Kidney (tissue), 14 donors: Measurements from ENCODE around the gene ATP6V1B1. TPM values are rescaled to one million over a fixed set of nuclear protein-coding genes. Genes with fewer than 3 reads are reported as not detected.

ENCODE experiments used
- DNase-seq, 5 donors: peaks; one replicate each; pipeline ENCODE4 v3.0.0-alpha.2; 2013 to 2020
- FAIRE-seq: peaks from 2 replicates; lab custom pipeline; 2012; peaks lifted over from hg19 to GRCh38; lab: Jason Lieb, UNC
- H3K27ac ChIP-seq, 2 donors: one replicate each; pipeline ENCODE4 v1.7.0; 2013; ENCODE audit warnings: low read depth in 2 of 2, low read length in 2 of 2, inconsistent platforms in 1 of 2
- H3K27me3 ChIP-seq: one replicate; pipeline ENCODE4 v1.7.1; 2013; ENCODE audit warnings: low read length, inconsistent platforms; ENCODE audit not compliant: control insufficient read depth, insufficient read depth
- H3K36me3 ChIP-seq, 3 donors: one replicate each; pipeline versions ENCODE4 v1.7.0 to v1.7.1; 2013; ENCODE audit warnings: low read length in 3 of 3, control low read depth in 1 of 3, inconsistent platforms in 1 of 3; ENCODE audit not compliant: insufficient read depth in 3 of 3, control insufficient read depth in 2 of 3
- H3K4me1 ChIP-seq, 3 donors: one replicate each; pipeline versions ENCODE4 v1.7.0 to v1.7.1; 2013; ENCODE audit warnings: low read length in 3 of 3, inconsistent platforms in 1 of 3, low read depth in 1 of 3; ENCODE audit not compliant: control insufficient read depth in 2 of 3, insufficient read depth in 2 of 3
- H3K4me3 ChIP-seq, 3 donors: one replicate each; pipeline versions ENCODE4 v1.7.0 to v1.8.1; 2013; ENCODE audit warnings: low read length in 3 of 3, control low read depth in 1 of 3, inconsistent platforms in 1 of 3
- H3K9ac ChIP-seq, 3 donors: one replicate each; pipeline versions ENCODE4 v1.7.0 to v1.7.1; 2013; ENCODE audit warnings: low read length in 3 of 3, control low read depth in 1 of 3, inconsistent platforms in 1 of 3
- H3K9me3 ChIP-seq, 3 donors: one replicate each; pipeline versions ENCODE4 v1.7.0 to v1.7.1; 2013; ENCODE audit warnings: low read length in 3 of 3, control low read depth in 1 of 3, inconsistent platforms in 1 of 3; ENCODE audit not compliant: control insufficient read depth in 2 of 3, insufficient read depth in 1 of 3
- intact Hi-C: fragments of 100-400 bp; cut with DNase I; formaldehyde crosslinking; loops from one replicate; pipeline ENCODE4 v1.11.1; 2022
- polyA plus RNA-seq: library from polyadenylated mRNA; stranded (reverse); fragments of 350-450 nt; fragmentation: Illumina TruSeq; extraction: RNeasy Lipid Tissue Mini Kit (QIAGEN cat#74804); gene quantifications from one replicate; pipeline ENCODE4 v1.2.3, GENCODE V29; 2014; ENCODE audit warnings: low read depth, low replicate concordance; ENCODE audit not compliant: insufficient read depth
- total RNA-seq: library from RNA; stranded (reverse); fragmentation: NEBNext Ultra II Directional; extraction: Animal tissue kit (Norgen Biotek cat#: 25700); gene quantifications from one replicate; pipeline ENCODE4 v1.2.1, GENCODE V29; 2021
- TF ChIP-seq, protein P1 (sequence below): IDR thresholded peaks from 3 replicates; pipeline ENCODE4 v1.5.1; 2012; ENCODE audit warnings: mild to moderate bottlenecking, moderate library complexity, borderline replicate concordance; ENCODE audit not compliant: insufficient read depth; ENCODE audit errors: extremely low read depth
- donor health status: control.
- donor health status: control.
- donor health status: control.
- donor health status: control.
- donor health status: control.
- donor health status: DM: yes; HTN: yes; CAD: no.
- donor health status: Normal renal cell carcinoma (clear cell type).

Gene ATP6V1B1
- total and polyA plus RNA-seq, 2 donors from 2014 or later, result 37.9 to 400 TPM

DNA sequence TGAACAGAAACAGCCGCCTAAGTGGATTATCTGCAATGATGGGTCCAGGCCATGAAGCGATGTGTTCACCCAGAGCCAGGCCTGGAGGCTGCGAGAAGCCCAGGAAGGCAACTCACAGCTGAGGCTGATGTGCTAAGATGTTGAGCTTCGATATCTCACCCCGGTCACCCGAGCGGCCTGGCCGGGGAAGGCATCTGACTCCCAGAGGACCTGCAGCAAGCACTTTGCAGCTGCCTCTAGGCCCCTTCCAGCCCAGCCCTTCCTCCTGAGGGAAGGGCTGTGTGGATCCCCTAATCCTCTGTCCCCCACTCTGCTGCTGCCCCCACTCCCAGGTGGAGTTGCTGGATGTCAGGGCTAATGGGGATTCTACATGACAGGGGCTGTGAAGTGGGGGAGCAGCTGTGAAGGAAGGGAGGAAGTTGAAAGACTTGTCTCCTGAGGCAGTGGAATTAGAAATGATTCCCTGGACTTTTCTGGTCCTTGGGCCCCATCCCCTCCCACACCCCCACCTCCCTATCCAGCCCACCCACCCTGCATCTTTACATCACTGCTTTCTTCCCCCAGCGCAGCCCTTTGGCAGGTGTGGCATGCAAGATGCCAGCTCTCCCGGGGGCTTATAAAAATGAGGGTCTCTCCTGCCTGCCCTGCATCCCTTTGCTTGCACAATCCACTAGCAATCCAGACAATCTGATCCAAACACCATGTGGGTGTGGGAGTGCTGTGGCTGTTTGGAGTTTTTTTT lies 4.3 kb downstream of the ATP6V1B1 start:
- no peaks in the 10 kb centered on the region for H3K9me3 ChIP-seq
- intact Hi-C loops, result no loop called here

DNA sequence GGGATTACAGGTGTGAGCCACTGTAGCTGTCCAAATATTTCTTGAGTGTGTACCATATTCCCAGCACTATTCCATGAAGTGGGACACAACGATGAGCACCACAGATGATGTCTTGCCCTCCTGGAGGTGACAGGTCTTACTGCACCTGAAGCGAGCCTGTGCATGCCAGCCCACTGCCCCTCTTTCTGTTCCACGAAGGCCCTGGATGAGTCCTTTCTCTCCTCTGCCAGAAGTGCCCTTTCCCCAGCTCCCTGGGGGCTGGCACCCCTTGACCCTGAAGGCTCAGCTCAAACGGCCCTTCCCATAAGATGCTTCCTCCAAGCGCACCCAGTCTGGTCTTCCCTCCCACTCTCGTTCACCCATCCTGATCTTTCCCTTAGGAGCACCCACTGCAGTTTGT lies 5.5 kb downstream of the ATP6V1B1 start:
- FAIRE-seq, result no peak
- no peaks in the 10 kb centered on the region for H3K27me3 ChIP-seq

More for the DNA sequence above, 4.3 kb downstream of the ATP6V1B1 start:
- Histone ChIP-seq H3K9ac (no peak overlapping the region), H3K4me1 (peaks cover 0 to 2% (median 0%) of the 10 kb centered on the region in 3 donors), H3K36me3 (no peaks in the 10 kb centered on the region), H3K4me3 (no peak overlapping the region), H3K27me3 (no peaks in the 10 kb centered on the region), H3K27ac (no peak overlapping the region)
- DNase-seq (no peak), FAIRE-seq (no peak)
- TF ChIP-seq, protein P1, sequence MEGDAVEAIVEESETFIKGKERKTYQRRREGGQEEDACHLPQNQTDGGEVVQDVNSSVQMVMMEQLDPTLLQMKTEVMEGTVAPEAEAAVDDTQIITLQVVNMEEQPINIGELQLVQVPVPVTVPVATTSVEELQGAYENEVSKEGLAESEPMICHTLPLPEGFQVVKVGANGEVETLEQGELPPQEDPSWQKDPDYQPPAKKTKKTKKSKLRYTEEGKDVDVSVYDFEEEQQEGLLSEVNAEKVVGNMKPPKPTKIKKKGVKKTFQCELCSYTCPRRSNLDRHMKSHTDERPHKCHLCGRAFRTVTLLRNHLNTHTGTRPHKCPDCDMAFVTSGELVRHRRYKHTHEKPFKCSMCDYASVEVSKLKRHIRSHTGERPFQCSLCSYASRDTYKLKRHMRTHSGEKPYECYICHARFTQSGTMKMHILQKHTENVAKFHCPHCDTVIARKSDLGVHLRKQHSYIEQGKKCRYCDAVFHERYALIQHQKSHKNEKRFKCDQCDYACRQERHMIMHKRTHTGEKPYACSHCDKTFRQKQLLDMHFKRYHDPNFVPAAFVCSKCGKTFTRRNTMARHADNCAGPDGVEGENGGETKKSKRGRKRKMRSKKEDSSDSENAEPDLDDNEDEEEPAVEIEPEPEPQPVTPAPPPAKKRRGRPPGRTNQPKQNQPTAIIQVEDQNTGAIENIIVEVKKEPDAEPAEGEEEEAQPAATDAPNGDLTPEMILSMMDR, result no peak

DNA sequence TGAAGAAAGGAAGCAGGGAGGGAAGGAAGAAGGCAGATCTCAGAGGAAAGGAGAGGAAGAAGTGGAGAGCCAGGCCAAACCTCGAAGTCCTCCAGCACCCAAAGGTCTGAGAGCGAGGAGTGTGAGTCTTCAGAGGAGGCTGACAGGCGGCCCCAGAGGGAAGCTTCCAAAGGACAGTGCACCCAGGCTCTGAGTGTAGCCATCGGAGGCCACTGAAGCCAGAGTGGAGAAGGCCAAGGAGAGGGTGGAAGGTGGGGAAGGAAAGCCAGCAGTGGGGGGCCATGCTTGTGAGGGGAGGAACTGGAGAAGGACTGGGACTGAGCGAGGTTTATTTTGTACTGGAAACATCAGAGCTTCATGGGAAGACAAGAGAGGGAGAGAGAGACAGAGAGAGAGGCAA lies 6.0 kb downstream of the ATP6V1B1 start:
- Histone ChIP-seq H3K27me3 (no peaks in the 10 kb centered on the region), H3K4me1 (no peaks in the 10 kb centered on the region), H3K36me3 (no peaks in the 10 kb centered on the region), H3K9ac (no peak overlapping the region), H3K27ac (no peak overlapping the region), H3K4me3 (no peak overlapping the region), H3K9me3 (no peaks in the 10 kb centered on the region)
- DNase-seq (peak in 1 of 5 donors; percentile 16), FAIRE-seq (no peak)
- TF ChIP-seq, protein P1, result no peak
- intact Hi-C loops, result no loop called here

More for the DNA sequence above, 5.5 kb downstream of the ATP6V1B1 start:
- Histone ChIP-seq H3K36me3 (no peaks in the 10 kb centered on the region), H3K27ac (no peak overlapping the region), H3K4me1 (no peaks in the 10 kb centered on the region), H3K9ac (no peak overlapping the region), H3K9me3 (no peaks in the 10 kb centered on the region), H3K4me3 (no peak overlapping the region)
- intact Hi-C loops, result no loop called here
- TF ChIP-seq, protein P1, result no peak
- peak in 1 of 5 donors; percentile 15 for DNase-seq
